A549 (cell line): Measurements from ENCODE around the gene OLFM1.

Experiments used
- BHLHE40 ChIP-seq: IDR thresholded peaks from 2 replicates; pipeline ENCODE4 v1.6.1; 2012; ENCODE audit warnings: low read depth, low read length, inconsistent platforms
- CEBPB ChIP-seq, 2 experiments: fragments of >200 bp in 1 of 2; sonication (Bioruptor Twin) in 1 of 2; formaldehyde crosslinking in 1 of 2; IDR thresholded peaks; 2 replicates each; pipeline ENCODE4 v1.6.1; 2012 to 2016
- CTCF ChIP-seq: fragments of >200 bp; sonication (Bioruptor Twin); formaldehyde crosslinking; IDR thresholded peaks from 3 replicates; pipeline ENCODE4 v1.5.1; 2016
- EP300 ChIP-seq, 2 experiments: fragments of >200 bp; sonication (Bioruptor Twin); formaldehyde crosslinking; IDR thresholded peaks; 2 replicates in 1 of 2; 3 replicates in 1 of 2; pipeline ENCODE4 v1.6.1; 2016 to 2017
- ESRRA ChIP-seq: fragments of 150-350 bp; IDR thresholded peaks from 2 replicates; pipeline ENCODE4 v1.6.1; 2014; ENCODE audit warnings: mild to moderate bottlenecking, low read length, borderline replicate concordance
- HDAC2 ChIP-seq: fragments of 200-600 bp; sonication (generic); IDR thresholded peaks from 2 replicates; pipeline ENCODE4 v1.6.1; 2016
- KDM1A ChIP-seq: fragments of 200-600 bp; sonication (generic); IDR thresholded peaks from 2 replicates; pipeline ENCODE4 v1.6.1; 2016; ENCODE audit warnings: low read depth, mild to moderate bottlenecking
- MYC ChIP-seq: IDR thresholded peaks from 2 replicates; pipeline ENCODE4 v1.6.1; 2012; ENCODE audit warnings: mild to moderate bottlenecking, inconsistent platforms, low read length, improper control_type of control experiment, borderline replicate concordance
- POLR2A ChIP-seq: IDR thresholded peaks from 2 replicates; pipeline ENCODE4 v1.6.1; 2012; ENCODE audit warnings: mild to moderate bottlenecking, low read length
- REST ChIP-seq: fragments of 200-600 bp; sonication (generic); IDR thresholded peaks from 2 replicates; pipeline ENCODE4 v1.6.1; 2016; ENCODE audit warnings: antibody characterized with exemption, mild to moderate bottlenecking, moderate library complexity

- TF ChIP-seq ESRRA (no peak), EP300 (IDR thresholded peaks at IDR 0.05) (no peak), CTCF (no peak), KDM1A (no peak), MYC (no peak), HDAC2 (no peak), POLR2A (no peak), REST (no peak), BHLHE40 (no peak), CEBPB (IDR thresholded peaks at IDR 0.05) (no peak)
These were observed 34.3 kb upstream of the OLFM1 start for GRCh38 chr9:135053133-135053532.
